Cerebellar nuclear complex (tissue), 1 donor: ENCODE data around the gene KDF1.
"Not testable (repeated sequence)": the region's sequence is repeated elsewhere in the genome, so short reads cannot be mapped to it uniquely, and the experiment has no call there.

Source experiments
- DNase-seq, 2 experiments: peaks; one replicate each; lab custom pipeline; 2025; lab: John Stamatoyannopoulos, UW

KDF1 gene

DNA sequence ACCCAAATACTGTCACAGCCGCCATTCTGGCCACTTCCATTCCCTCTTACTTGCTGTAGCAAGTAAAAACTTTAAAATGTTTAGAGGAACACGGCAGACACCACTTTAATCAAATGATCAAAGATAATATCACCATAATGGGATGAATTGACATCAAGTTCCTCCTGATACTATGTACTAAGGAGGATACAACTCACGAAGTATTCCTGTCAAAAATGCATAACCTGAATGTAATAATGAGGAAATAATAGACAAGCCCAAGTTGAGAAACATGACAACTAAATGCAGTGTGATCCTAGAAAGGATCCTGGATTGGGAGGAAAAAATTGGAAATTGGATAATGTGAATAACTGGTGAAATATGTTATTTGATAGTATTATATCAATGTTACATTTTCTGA lies 3.9 kb downstream of the KDF1 start:
- DNase-seq = no peak

DNA sequence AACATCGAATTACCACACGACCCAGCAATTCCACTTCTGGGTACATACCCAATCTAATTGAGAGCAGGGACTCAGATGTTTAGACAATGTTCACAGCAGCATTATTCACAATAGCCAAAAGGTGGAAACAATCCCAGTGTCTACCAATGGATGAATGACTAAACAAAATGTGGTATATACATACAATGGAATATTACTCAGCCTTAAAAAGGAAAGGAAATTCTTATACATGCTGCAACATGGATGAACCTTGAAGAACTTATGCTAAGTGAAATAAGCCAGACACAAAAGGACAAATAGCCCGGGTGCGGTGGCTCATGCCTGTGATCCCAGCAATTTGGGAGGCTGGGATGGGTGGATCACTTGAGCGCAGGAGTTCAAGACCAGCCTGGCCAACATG lies 6.9 kb downstream of the KDF1 start:
- DNase-seq = no peak

- DNase-seq = no peak
Observed at GRCh38 chr1:26951821-26952497, 8.3 kb downstream of the KDF1 start.

DNA sequence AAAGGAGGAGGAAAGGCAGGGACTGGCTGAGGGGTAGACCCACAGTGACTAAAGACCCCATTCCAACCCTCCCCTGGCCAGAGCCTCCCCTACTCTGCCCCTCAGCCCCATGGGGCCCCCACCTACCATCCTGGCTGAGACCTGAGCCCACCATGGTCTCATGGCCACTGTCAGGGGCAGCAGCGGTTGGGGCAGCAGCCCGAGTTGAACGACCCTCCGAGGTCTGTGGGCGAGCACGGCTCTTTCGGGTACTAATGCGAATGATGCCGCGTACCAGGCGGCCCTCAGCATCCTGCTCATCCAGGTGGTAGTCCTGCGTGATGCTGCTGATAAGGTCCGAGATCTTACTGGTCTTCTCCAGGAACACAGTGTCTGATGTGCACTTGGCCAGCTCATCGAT lies 9.1 kb downstream of the KDF1 start:
- DNase-seq = no peak

- no peak for DNase-seq
Observed at GRCh38 chr1:26950602-26951001, 9.7 kb downstream of the KDF1 start.

DNA sequence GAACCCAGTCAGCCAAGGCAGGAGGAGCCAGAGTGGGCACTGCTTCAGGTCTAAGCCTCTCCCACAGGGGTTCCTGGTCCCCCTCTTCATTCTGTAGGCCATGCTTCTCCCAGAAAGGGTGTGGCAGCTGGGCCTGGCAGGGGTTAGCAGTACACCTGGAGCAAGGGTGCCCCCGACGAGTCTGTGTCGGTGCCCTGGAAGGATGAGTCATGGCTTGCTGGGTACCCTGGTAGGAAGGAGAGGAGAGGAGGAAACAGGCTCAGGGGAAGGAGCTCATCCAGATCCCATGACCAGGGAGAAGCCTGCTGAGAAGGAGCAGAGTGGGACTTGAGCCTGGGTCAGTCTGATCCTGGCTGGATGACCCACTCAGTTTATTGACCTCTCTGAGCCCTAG lies 10.3 kb downstream of the KDF1 start:
- no peak for DNase-seq

DNA sequence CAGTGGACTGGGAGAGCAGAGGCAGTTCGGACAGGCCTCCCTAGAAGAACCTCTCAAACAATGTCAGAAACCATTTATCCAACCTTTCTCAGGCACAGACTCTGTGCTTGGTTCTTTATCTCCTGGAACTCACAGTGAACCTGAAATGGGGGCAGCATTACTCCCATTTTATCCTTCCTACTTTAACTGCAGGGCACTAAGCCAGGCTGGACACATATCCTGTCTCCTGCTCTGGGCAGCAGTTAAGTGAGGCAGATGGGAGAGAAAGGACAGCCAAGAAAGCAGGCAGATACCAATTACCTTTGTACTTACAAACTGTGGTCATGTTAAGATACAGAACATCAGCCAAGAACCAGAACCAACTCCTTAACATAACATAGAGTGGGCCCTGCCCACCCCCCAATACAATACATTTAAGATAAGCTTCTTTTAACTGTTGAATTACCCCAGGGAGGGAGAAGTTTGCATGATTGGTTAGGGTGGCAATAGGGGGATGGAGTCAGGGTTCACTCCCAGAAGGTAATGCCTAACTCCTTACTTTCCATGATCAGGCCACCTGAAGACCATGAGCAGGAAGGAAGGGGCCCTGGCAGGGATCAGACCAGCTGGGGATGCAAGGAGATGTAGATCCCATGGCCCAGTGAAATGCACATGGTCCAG lies 10.9 kb downstream of the KDF1 start:
- DNase-seq = no peak

GRCh38 chr1:26948725-26949057 lies 11.6 kb downstream of the KDF1 start:
- not testable (repeated sequence) for DNase-seq

- DNase-seq = no peak
Observed at GRCh38 chr1:26946270-26946669, 14.0 kb downstream of the KDF1 start.

DNA sequence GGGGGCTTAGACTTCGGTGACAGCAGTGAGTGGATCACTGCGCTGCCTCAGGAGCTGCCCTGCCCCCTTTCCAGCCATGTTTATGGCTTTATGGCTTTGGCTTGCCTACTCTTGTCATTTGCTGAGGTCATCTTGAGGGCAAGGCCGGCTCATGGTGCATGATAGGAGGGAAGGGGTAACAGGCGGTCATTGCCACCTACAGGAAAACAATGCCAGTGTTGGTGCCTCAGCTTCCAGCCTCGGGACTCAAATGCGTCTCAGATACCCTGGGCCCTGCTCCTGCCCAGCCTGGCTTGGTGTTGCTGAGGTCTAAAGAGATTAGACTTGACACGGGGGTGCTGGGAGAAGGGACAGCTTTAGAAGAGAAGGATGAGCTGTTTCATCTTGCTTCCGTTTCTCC lies 14.5 kb downstream of the KDF1 start:
- DNase-seq = no peak

- DNase-seq = no peak
Observed at GRCh38 chr1:26945138-26945537, 15.1 kb downstream of the KDF1 start.

DNA sequence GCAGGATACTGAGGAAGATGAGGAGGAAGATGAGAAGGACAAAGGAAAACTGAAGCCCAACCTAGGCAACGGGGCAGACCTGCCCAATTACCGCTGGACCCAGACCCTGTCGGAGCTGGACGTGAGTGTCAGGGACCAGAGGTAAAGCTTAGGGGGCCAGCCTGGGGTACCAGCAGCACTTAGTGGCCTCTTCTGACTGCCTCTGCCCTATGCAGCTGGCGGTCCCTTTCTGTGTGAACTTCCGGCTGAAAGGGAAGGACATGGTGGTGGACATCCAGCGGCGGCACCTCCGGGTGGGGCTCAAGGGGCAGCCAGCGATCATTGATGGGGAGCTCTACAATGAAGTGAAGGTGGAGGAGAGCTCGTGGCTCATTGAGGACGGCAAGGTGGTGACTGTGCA lies 17.6 kb downstream of the KDF1 start:
- no peak for DNase-seq

DNA sequence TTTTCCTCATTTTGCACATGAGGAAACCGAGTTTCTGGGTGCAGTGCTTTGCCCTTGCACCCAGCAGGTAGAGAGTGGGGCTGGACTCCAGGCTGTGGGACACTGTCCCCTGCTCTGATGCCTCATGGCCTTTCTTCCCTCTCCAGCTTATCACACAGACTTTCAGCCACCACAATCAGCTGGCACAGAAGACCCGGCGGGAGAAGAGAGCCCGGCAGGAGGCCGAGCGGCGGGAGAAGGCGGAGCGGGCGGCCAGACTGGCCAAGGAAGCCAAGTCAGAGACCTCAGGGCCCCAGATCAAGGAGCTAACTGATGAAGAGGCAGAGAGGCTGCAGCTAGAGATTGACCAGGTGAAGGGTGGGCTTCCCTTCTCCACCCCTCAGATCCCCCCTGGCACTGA lies 19.0 kb downstream of the KDF1 start:
- no peak for DNase-seq

GRCh38 chr1:26938659-26939025 lies 21.6 kb downstream of the KDF1 start:
- no peak for DNase-seq

- no peak for DNase-seq
Observed at GRCh38 chr1:26938004-26938658, 22.1 kb downstream of the KDF1 start.

- DNase-seq = no peak
Observed at GRCh38 chr1:26936823-26937222, 23.4 kb downstream of the KDF1 start.

- DNase-seq = no peak
Observed at GRCh38 chr1:26932531-26932930, 27.7 kb downstream of the KDF1 start.

DNA sequence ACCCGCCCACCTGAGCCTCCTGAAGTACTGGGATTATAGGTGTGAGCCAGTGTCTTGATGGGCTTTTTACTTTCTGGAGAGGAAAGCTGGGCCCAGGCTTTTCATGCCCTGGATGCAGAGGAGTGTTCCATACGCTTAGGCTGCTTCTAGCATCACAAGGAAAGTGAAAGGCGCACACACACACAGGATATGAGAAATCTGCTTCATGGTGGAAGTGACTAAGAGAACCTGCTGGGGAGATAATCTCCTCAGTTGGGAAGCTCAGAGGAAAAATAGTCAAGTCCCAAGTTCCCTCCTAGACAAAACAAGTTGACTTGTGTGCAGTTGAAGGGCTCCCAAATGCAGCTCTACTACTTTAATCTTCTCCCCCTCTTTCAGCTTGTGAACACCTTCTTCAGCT lies 36.6 kb downstream of the KDF1 start:
- DNase-seq = no peak

DNA sequence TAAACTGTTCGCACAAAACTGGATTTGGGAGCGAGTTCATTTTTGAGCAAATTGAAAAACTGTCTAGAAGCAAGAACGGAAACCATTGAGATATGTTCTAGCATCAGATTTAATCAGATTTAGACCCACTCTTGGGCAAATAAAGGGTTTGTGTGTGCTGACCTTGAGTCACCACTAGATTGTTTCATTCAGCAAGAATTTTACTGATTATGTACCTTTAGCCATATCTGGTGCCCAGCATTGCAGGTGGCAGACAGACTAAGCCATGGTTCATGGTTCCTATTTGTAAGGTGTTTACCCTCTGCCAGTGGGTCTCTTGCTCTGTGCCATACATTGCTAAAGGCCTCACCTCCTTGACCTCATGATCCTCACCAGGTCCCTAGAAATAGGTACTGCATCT lies 37.4 kb downstream of the KDF1 start:
- DNase-seq = no peak

- DNase-seq = no peak
Observed at GRCh38 chr1:26922431-26922729, 37.9 kb downstream of the KDF1 start.

GRCh38 chr1:26921540-26922430 lies 38.5 kb downstream of the KDF1 start, which contains the start of gene NUDC:
NUDC (plus strand) TSS chr1:26921743; CDS start chr1:26921849, 106 bp downstream.
- peak; percentile 93 to 96 for DNase-seq

GRCh38 chr1:26921126-26921539 lies 39.1 kb downstream of the KDF1 start:
- DNase-seq = no peak
